ENCODE measurements around the gene YTHDC1. TPM values are rescaled to one million over a fixed set of nuclear protein-coding genes. Genes with fewer than 3 reads are reported as not detected.
"Not testable (repeated sequence)": the region's sequence is repeated elsewhere in the genome, so short reads cannot be mapped to it uniquely, and the experiment has no call there.

YTHDC1 gene
- total RNA-seq, 1 donor from 2014 or later, result 61.7 TPM

DNA sequence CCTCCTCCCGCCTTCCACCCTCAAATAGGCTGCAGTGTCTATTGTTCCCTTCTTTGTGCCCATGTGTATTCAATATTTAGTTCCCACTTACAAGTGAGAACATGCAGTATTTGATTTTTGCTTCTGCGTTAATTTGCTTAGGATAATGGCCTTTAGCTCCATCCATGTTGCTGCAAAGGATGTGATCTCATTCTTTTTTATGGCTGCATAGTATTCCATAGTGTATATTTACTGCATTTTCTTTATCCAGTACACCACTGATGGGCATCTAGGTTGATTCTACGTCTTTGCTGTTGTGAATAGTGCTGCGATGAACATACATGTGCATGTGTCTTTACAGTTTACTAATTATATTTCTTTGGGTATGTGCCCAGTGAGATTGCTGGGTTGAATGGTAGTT lies 52.8 kb downstream of the YTHDC1 start:
- DNase-seq (ENCODE audit: low spot score), result no peak

DNA sequence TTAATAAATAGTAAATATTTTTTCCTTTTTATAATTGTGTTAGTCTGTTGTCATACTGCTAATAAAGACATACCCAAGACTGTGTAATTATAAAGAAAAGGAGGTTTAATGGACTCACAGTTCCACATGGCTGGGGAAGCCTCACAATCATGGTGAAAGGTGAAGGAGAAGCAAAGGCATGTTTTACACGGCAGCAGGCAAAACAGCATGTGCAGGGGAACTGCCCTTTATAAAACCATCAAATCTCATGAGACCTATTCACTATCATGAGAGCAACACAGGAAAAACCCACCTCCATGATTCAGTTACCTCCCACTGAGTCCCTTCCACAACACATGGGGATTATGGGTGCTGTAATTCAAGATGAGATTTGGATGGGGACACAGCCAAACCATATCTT lies 58.6 kb downstream of the YTHDC1 start:
- no peak for DNase-seq (ENCODE audit: low spot score)

DNA sequence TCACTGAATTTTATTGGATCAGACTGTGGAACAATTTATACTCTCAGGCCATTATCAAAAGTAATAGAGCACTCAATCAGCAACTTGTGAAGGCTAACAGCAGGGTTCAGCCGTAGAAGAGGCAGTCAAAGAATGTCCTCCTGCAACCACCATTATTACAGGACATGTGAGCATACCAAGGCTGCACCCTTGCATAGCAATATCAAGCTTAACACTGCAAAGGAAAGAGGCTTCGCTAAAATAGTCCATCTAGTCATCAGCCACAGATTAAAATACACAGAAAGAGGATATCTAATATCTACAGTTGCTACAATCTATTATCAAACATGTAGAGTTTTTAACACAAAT lies 61.5 kb downstream of the YTHDC1 start:
- DNase-seq (ENCODE audit: low spot score), result no peak

DNA sequence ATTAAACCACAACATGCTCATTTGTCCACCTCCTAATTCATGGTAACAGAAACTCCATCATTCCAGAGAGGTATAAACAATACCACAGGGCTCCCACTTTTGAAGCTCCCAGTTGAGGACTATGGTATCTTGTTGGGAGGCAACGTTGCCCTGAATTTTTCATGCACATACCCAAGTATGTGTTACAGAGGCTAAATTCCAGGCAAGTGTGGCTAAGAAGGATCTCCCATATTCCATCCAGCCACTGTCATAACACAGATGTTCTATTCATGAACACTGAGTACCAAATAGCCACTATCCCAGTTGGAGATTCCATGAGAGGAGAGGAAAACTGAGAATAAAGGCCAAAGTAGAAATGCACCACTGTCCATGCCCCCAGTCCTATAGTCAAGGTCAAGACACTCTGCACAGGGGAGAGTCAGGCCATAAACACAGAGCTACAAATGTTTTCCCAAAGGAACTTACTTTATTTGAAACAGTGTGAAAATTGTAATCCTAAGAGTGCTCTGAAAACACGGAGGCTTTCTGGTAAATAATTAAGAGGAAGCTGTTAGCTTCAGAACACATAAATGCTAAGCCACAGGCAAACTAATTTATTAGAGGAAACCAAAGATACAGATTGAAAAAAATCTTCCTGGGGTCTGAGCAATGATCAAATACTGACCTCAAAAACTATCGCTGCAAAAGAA lies 62.0 kb downstream of the YTHDC1 start:
- DNase-seq (ENCODE audit: low spot score), result no peak

DNA sequence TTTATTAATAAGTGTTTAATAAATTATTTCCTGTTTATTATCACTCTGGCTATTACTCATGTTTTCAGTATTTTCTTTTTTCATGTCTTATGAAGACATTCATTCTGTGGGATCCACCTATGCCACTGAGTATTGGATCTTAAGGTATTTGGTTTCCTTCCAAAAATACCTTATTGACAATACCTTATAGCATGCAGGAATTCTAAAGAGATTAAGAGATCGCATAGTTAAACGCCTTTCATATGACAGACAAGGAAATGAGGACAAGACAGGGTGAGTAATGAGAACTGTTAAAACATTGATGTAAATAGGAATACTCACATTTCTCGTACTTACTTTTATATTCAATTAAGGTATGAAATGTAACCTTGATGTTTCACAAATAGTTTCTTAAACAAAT lies 66.2 kb downstream of the YTHDC1 start:
- no peak for DNase-seq (ENCODE audit: low spot score)

DNA sequence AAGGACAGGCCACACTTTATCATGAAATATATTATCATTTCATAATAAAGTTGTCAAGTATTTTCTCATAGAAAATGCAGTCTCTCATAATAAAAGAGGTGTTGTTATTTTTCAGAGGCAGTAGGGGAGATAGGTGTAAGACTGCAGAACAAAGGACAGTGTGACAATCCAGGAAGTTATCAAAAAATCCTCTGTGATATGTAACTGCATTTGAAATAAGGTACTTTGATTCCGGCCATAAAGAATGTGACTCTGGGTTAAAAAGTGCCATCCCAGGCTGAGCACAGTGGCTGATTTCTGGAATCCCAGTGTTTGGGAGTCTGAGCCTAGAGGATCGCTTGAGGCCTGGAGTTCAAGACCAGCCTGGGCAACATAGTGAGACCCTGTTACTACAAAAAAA lies 66.8 kb downstream of the YTHDC1 start:
- DNase-seq (ENCODE audit: low spot score), result no peak

DNA sequence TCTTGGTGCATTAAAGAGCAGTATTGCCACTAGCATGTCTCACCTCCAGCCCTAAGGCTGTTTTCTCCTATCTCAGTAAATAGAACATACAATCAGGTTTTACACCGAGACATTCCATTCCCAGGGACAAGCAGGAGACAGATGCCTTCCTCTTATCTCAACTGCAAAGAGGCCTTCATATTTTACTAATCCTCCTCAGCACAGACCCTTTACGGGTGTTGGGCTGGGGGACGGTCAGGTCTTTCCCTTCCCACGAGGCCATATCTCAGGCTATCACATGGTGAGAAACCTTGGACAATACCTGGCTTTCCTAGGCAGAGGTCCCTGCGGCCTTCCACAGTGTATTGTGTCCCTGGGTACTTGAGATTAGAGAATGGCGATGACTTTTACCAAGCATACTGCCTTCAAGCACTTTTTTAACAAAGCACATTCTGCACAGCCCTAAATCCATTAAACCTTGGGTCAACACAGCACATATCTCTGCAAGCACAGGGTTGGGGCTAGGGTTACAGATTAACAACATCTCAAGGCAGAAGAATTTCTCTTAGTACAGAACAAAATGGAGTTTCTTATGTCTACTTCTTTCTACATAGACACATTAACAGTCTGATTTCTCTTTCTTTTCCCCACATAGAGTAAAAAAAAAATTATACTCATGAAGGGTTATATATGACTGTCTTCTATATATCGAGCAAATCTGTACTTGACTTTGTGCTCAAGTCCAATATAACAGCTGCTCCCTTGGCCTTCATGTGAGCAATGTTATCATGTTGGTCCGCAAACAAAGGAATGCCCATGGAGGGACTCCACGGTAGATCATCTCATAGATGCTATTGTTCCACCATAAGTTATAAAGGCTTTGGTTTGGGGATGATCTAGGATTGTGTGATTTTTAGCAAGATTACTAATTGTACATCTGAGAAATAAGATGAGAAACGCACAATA lies 67.8 kb downstream of the YTHDC1 start:
- DNase-seq (ENCODE audit: low spot score), result not testable (repeated sequence)

DNA sequence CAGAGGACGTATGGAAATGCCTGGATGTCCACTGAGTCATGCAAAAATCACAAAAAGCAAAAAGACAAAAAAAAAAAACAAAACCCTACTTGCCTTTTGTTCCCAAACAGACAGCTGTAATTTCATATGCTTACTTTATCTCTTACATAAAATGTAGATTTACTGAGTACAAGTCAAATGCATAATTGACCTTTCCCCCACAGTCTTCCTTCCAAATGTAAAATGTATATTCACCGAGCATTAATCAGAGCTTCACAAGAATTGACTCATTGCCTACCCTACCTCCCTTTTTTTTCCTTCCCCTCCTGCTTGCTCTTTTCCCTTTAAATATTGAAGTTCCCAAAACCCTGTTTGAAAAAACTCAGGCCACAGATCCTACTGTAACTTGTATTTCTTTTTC lies 71.9 kb downstream of the YTHDC1 start:
- no peak for DNase-seq (ENCODE audit: low spot score)

DNA sequence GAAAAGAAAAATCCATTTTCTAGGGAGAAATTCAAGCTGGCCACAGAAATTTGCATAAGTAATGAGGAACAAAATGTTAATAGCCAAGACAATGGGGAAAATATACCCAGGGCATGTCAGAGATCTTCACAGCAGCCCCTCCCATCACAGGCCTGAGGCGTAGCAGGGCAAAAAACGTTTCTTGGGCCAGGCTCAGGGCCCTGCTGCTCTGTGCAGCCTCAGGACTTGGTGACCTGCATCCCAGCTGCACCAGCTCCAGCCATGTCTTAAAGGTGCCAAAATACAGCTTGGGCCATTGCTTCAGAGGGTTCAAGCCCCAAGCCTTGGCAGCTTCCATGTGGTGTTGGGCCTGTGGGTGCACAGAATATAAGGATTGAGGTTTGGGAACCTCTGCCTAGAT lies 72.3 kb downstream of the YTHDC1 start:
- DNase-seq (ENCODE audit: low spot score), result no peak

DNA sequence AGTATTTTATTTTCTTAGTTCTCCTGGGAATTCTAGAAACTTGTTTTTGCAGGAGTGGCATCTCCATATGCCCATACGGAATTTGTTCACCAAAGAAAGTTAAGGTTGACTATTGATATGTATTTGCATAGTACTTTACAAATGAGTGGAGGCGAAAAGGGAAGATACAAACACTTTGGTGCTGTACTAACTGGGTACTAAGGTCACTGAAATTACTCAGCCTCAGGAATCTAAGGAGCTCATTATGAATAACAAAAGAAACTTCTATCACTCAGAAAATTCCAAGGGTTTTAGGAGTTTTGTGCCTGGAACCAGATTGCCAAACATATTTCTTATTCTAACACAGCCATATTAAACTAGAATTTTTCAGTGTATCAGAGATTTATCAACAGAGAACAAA lies 77.0 kb downstream of the YTHDC1 start:
- no peak for DNase-seq (ENCODE audit: low spot score)

DNA sequence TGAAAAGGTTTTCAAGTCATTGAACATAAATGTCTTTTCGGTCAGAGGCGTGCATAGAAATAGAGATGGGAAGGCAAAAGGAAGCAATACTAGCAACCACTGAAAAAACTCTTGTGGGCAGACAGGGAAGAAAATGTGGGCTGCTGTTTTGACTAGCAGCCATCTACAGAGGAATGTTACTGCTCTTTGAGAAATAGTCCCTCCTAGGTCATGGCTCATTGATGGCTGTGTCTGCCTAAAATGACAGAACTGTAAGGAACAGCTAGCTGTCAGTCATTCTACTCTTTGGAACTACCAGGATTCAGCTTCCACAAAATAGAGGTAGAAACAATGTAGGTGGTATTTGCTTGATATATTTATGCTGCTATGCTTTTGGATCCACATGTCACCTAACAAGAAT lies 77.5 kb downstream of the YTHDC1 start:
- DNase-seq (ENCODE audit: low spot score), result no peak

DNA sequence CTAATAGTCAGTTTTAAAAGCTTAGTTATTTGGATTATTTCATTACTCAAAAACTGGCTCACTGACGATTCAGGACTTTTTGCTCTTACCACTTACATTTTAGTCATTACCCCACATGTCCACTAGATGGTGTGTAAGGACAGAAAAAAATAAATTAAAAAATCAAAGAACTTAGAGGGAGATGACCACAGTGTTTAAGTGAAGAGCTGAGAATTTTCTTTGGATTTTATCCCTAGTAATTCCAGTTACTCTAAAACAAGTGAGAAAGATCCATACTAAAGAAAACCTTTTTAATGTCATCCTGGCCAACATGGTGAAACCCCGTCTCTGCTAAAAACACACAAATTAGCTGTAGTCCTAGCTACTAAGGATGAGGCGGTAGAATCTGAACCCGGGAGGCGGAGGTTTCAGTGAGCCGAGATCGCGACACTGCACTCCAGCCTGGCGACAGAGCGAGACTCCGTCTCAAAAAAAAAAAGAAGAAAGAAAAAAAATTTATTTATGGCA lies 78.0 kb downstream of the YTHDC1 start:
- no peak for DNase-seq (ENCODE audit: low spot score)

DNA sequence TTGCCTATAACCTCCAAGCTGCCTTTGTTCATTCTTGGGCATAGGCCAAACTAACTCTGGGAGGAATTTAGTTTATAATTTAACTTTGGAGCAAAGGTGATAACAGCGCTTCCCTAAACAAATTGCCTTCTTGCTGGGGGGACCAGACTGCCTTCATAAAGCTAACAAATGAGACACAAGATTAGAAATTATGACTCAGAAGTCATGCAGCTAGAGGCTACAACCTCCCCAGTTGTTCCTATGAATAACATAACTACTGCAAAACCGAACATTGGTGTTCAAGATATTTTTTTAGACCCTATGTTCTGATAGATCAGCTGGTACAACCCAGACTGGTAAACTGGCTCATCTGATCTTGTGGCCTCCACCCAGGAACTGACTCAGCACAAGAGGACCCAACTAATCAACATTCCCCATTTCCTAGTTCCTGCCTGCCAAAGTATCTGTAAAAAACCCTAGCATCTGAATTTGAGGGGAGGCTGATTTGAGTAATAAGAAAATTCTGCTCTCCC lies 82.4 kb downstream of the YTHDC1 start:
- DNase-seq (ENCODE audit: low spot score), result no peak

DNA sequence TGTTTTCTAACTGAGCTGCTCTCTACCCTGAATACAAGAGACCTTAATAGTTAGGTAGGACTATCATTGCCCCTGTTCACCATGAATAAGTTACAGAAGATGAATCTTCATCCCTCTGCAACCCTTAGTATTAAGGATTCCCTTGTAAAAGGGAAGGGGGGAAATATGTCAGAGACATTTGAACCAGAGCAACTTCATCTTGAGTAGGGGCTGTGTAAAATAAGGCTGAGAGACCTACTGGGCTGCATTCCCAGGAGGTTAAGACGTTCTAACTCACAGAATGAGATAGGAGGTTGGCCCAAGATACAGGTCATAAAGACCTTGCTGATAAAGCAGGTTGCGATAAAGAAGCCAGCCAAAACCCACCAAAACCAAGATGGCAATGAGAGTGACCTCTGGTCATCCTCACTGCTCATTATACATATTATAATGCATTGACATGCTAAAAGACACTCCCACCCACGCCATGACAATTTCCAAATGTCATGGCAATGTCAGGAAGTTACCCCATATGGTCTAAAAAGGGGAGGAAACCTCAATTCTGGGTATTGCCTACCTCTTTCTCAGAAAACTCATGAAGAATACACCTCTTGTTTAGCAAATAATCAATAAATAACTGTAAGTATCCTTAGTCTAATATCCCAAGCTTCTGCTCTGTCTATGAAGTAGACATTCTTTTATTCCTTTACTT lies 84.9 kb downstream of the YTHDC1 start:
- no peak for DNase-seq (ENCODE audit: low spot score)

Other genes starting within 250 kb of the YTHDC1 start
- not detected for gene TMPRSS11F, start 220.2 kb downstream of the YTHDC1 start, total RNA-seq
- gene TMPRSS11B, start 104.4 kb downstream of the YTHDC1 start, total RNA-seq, result not detected
- gene TMPRSS11E, start 97.4 kb upstream of the YTHDC1 start, total RNA-seq, result not detected
- 0.29 TPM for gene UGT2B17, start 226.2 kb upstream of the YTHDC1 start, total RNA-seq